Measurements from ENCODE around the gene TTLL9. TPM values are rescaled to one million over a fixed set of nuclear protein-coding genes. Genes with fewer than 3 reads are reported as not detected.

TTLL9 gene
- total and polyA plus RNA-seq, 2 of the 13 experiments (the other 11 are each of a cell fraction or from before 2014, with no cell fraction given) = not detected

GRCh38 chr20:31879143-31879987 lies 8.9 kb downstream of the TTLL9 start (continued):
- no peak for TF ChIP-seq ZNF264 (CRISPR knock-in tag; IDR thresholded peaks at IDR 0.05)
- peak; percentile 87 for TF ChIP-seq ZNF205 (CRISPR knock-in tag; IDR thresholded peaks at IDR 0.05)
- 0 out of 2 replicates have a peak, but pooled peaks have one; percentile 16 for TF ChIP-seq ZNF317 (CRISPR knock-in tag; IDR thresholded peaks at IDR 0.05)
- no peak for TF ChIP-seq RBAK (CRISPR knock-in tag; IDR thresholded peaks at IDR 0.05)
- no peak for TF ChIP-seq HIC2 (CRISPR knock-in tag; IDR thresholded peaks at IDR 0.05; ENCODE audit: low read depth)
- TF ChIP-seq ZNF644 (CRISPR knock-in tag; IDR thresholded peaks at IDR 0.05; ENCODE audit: low read depth) = 0 out of 2 replicates have a peak, but pooled peaks have one; percentile 52
- TF ChIP-seq ZC3H4 (CRISPR knock-in tag; IDR thresholded peaks at IDR 0.05; ENCODE audit: borderline replicate concordance) = no peak; the same call in 1 of the 2 replicates
- TF ChIP-seq FOSL1 (CRISPR knock-in tag; IDR thresholded peaks at IDR 0.05; ENCODE audit: borderline replicate concordance) = no peak
- TF ChIP-seq EEA1 (CRISPR knock-in tag; IDR thresholded peaks at IDR 0.05; ENCODE audit: borderline replicate concordance) = no peak
- peak; percentile 86 for TF ChIP-seq RNF2 (conservative IDR thresholded peaks at IDR 0.05; ENCODE audit: low read depth)
- no peak for TF ChIP-seq SP1 (IDR thresholded peaks at IDR 0.05)
- peak; percentile 10; the same call in 1 of the 2 replicates for TF ChIP-seq SP1 (CRISPR knock-in tag; IDR thresholded peaks at IDR 0.05)
- TF ChIP-seq CERS6 (CRISPR knock-in tag; IDR thresholded peaks at IDR 0.05) = no peak
- peak; percentile 54; the same call in 1 of the 2 replicates for TF ChIP-seq CBFB (CRISPR knock-in tag; IDR thresholded peaks at IDR 0.05)
- TF ChIP-seq DBP (CRISPR knock-in tag; IDR thresholded peaks at IDR 0.05; ENCODE audit: not compliant biosample characterization) = no peak
- peak; percentile 40 for TF ChIP-seq CREBL2 (CRISPR knock-in tag; IDR thresholded peaks at IDR 0.05; ENCODE audit: borderline replicate concordance)
- TF ChIP-seq GFI1 (CRISPR knock-in tag; IDR thresholded peaks at IDR 0.05; ENCODE audit: borderline replicate concordance) = no peak
- TF ChIP-seq BCL6 (CRISPR knock-in tag; IDR thresholded peaks at IDR 0.05) = peak; percentile 54
- TF ChIP-seq HNF4G (IDR thresholded peaks at IDR 0.05; ENCODE audit: borderline replicate concordance, low read depth, low read length) = no peak; the same call in 1 of the 2 replicates
- TF ChIP-seq HNF4G (CRISPR knock-in tag; IDR thresholded peaks at IDR 0.05; ENCODE audit: borderline replicate concordance, low read depth) = 0 out of 2 replicates have a peak, but pooled peaks have one; percentile 14
- TF ChIP-seq ARNT2 (CRISPR knock-in tag; IDR thresholded peaks at IDR 0.05; ENCODE audit: low read depth) = no peak; the same call in 1 of the 2 replicates
- no peak for TF ChIP-seq HOXA9 (CRISPR knock-in tag; IDR thresholded peaks at IDR 0.05; ENCODE audit: borderline replicate concordance)
- TF ChIP-seq SYNCRIP (IDR thresholded peaks at IDR 0.05; ENCODE audit: insufficient read depth, low read depth, low read length) = no peak
- TF ChIP-seq ZNF567 (CRISPR knock-in tag; IDR thresholded peaks at IDR 0.05; ENCODE audit: borderline replicate concordance) = 0 out of 2 replicates have a peak, but pooled peaks have one; percentile 12
- TF ChIP-seq ADNP (CRISPR knock-in tag; IDR thresholded peaks at IDR 0.05) = peak; percentile 86
- TF ChIP-seq CHD4 (IDR thresholded peaks at IDR 0.05; ENCODE audit: borderline replicate concordance, low read length) = no peak
- TF ChIP-seq HNRNPL (IDR thresholded peaks at IDR 0.05; ENCODE audit: low read depth, low read length) = no peak
- TF ChIP-seq NR1H2 (CRISPR knock-in tag; IDR thresholded peaks at IDR 0.05; ENCODE audit: borderline replicate concordance, low read depth) = 0 out of 2 replicates have a peak, but pooled peaks have one; percentile 22

All from HepG2 (cell line).